ENCODE measurements around the gene PAGE1. TPM values are rescaled to one million over a fixed set of nuclear protein-coding genes. Genes with fewer than 3 reads are reported as not detected.

Gene PAGE1
- total RNA-seq, 2 experiments from 2014 or later, result not detected

- Mint-ChIP-seq H3K4me1 (ENCODE audit: low read depth) (no peaks in the 10 kb centered on the region), H3K27ac (no peak overlapping the region), H3K27me3 (no peaks in the 10 kb centered on the region), H3K4me3 (no peak overlapping the region), H3K9me3 (no peaks in the 10 kb centered on the region), H3K36me3 (ENCODE audit: low read depth) (no peaks in the 10 kb centered on the region)
- no peak for ATAC-seq
- ChIA-PET CTCF (no interaction called here), POLR2A (no interaction called here)
- TF ChIP-seq, protein P1, sequence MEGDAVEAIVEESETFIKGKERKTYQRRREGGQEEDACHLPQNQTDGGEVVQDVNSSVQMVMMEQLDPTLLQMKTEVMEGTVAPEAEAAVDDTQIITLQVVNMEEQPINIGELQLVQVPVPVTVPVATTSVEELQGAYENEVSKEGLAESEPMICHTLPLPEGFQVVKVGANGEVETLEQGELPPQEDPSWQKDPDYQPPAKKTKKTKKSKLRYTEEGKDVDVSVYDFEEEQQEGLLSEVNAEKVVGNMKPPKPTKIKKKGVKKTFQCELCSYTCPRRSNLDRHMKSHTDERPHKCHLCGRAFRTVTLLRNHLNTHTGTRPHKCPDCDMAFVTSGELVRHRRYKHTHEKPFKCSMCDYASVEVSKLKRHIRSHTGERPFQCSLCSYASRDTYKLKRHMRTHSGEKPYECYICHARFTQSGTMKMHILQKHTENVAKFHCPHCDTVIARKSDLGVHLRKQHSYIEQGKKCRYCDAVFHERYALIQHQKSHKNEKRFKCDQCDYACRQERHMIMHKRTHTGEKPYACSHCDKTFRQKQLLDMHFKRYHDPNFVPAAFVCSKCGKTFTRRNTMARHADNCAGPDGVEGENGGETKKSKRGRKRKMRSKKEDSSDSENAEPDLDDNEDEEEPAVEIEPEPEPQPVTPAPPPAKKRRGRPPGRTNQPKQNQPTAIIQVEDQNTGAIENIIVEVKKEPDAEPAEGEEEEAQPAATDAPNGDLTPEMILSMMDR (IDR thresholded peaks at IDR 0.05), result no peak
- intact Hi-C loops (cut with micrococcal nuclease), result no loop called here
- DNase-seq, result no peak
These were observed 33.9 kb downstream of the PAGE1 start for GRCh38 chrX:49661881-49662280.

DNA sequence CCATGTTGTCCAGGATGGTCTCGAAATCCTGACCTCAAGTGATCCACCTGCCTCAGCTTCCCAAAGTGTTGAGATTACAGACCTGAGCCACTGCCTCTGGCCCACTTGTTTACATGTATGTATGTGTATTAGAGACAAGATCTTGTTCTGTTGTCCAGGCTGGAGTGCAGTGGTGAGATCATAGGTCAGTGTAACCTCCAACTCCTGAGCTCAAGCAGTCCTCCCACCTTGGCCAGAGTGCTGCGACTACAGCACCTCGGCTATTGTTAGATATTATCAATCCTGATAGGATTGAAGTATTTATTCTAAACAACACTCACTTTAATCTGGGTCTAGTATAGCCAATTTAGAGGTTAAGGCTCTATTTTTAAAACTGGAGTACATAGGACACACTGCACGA is 36.0 kb downstream of the PAGE1 start:
- H3K27ac Mint-ChIP-seq, result no peak overlapping the region
- no peaks in the 10 kb centered on the region for H3K36me3 Mint-ChIP-seq (ENCODE audit: low read depth)
- no peaks in the 10 kb centered on the region for H3K4me1 Mint-ChIP-seq (ENCODE audit: low read depth)
- H3K9me3 Mint-ChIP-seq, result no peaks in the 10 kb centered on the region
- ChIA-PET CTCF (no interaction called here), POLR2A (no interaction called here)
- DNase-seq (no peak), ATAC-seq (no peak)
- TF ChIP-seq, protein P1 (IDR thresholded peaks at IDR 0.05), result no peak
- intact Hi-C loops (cut with micrococcal nuclease), result no loop called here
- H3K4me3 Mint-ChIP-seq, result no peak overlapping the region
- H3K27me3 Mint-ChIP-seq, result no peaks in the 10 kb centered on the region

DNA sequence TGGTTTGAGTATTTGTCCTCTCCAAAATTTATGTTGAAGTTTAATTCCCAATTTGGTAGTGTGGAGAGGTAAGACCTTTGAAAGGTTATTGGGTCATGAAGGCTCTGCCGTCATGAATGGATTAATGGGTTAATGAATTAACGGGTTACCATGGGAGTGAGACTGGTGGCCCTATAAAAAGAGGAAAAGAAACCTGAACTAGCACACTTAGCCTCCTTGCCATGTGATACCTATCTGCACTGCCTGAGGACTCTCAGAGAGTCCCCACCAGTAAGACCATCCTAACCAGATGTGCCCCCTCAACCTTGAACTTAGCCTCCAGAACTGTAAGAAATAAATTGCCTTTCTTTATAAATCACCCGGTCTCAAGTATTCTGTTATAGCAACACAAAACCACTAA is 39.3 kb downstream of the PAGE1 start:
- Mint-ChIP-seq H3K27ac (no peak overlapping the region), H3K4me3 (no peak overlapping the region), H3K36me3 (ENCODE audit: low read depth) (no peaks in the 10 kb centered on the region), H3K4me1 (ENCODE audit: low read depth) (no peaks in the 10 kb centered on the region), H3K9me3 (no peaks in the 10 kb centered on the region), H3K27me3 (no peaks in the 10 kb centered on the region)
- TF ChIP-seq, protein P1 (IDR thresholded peaks at IDR 0.05), result no peak
- intact Hi-C loops (cut with micrococcal nuclease), result no loop called here
- ATAC-seq, result no peak
- no peak for DNase-seq
- ChIA-PET CTCF (no interaction called here), POLR2A (no interaction called here)

DNA sequence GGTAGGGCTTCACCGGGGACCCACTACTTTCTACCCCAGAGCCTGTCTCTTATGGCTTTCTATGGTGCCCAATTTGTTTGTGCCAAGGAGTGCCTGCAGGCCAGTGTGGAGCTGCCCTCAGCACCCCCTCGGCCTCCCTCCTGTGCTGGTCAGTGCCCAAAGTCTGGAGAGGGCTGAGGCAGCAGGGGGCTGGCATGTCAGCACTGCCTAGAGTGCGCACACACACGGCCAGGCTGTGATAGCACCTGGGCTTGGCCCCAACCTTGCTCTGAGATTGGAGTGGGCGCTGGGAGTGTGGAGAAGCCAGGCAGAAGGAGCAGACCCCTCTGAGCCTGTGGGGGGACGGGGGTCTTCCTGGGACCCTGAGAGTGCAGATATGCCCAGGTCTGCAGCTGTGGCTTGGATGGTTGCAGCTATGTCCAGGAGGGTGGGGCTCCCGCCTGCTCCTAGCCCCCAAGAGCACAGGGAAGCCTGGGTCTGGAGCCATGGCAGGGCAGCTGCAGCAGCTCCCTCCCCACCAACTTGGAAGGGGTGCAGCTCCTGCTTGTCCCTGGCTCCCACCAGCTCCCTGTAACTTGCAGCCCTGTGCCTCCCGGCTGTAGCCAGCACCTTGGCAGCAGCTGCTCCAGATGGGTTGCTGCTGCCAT is 50.7 kb downstream of the PAGE1 start:
- intact Hi-C loops (cut with micrococcal nuclease), result no loop called here
- Mint-ChIP-seq H3K4me1 (ENCODE audit: low read depth) (no peaks in the 10 kb centered on the region), H3K36me3 (ENCODE audit: low read depth) (no peaks in the 10 kb centered on the region), H3K27ac (no peak overlapping the region), H3K27me3 (peaks cover 2% of the 10 kb centered on the region), H3K4me3 (no peak overlapping the region), H3K9me3 (no peaks in the 10 kb centered on the region)
- POLR2A ChIA-PET, result no interaction called here
- CTCF ChIA-PET, result no interaction called here
- TF ChIP-seq, protein P1 (IDR thresholded peaks at IDR 0.05), result no peak
- ATAC-seq (no peak), DNase-seq (no peak)

Other genes starting within 250 kb of the PAGE1 start
- gene GAGE12C, start 163.8 kb downstream of the PAGE1 start, total RNA-seq, result not detected
- gene GAGE12D, start 154.3 kb downstream of the PAGE1 start, total RNA-seq, result not detected
- not detected for gene GAGE12E, start 144.7 kb downstream of the PAGE1 start, total RNA-seq
- gene GAGE12F, start 135.1 kb downstream of the PAGE1 start, total RNA-seq, result not detected
- not detected for gene GAGE12G, start 125.6 kb downstream of the PAGE1 start, total RNA-seq
- gene GAGE12H, start 116.0 kb downstream of the PAGE1 start, total RNA-seq, result not detected
- gene GAGE2A, start 106.5 kb downstream of the PAGE1 start, total RNA-seq, result not detected
- gene GAGE1, start 97.0 kb downstream of the PAGE1 start, total RNA-seq, result not detected
- not detected for gene PAGE4, start 133.3 kb upstream of the PAGE1 start, total RNA-seq
- 1 to 10 TPM; 1.0 to 1.3 TPM for gene USP27X, start 183.5 kb upstream of the PAGE1 start, total RNA-seq
- gene CLCN5, start 226.6 kb upstream of the PAGE1 start, total RNA-seq, result 1 to 10 TPM; 1.7 TPM